Skeletal muscle cell (primary cell): Measurements from ENCODE around the gene HINT1.
"Not testable (repeated sequence)": the region's sequence is repeated elsewhere in the genome, so short reads cannot be mapped to it uniquely, and the experiment has no call there.

ENCODE experiments used
- DNase-seq: peaks from one replicate; pipeline ENCODE4 v3.0.0-alpha.2; 2010; ENCODE audit warnings: low read depth
- H3K4me3 ChIP-seq: 2 replicates; pipeline ENCODE4 v1.5.1; 2011; ENCODE audit warnings: low read depth, mild to moderate bottlenecking, control low read depth, low read length, moderate library complexity

Gene HINT1

GRCh38 chr5:131129306-131129705 lies 35.8 kb downstream of the HINT1 start:
- no peak overlapping the region for H3K4me3 ChIP-seq
- no peak for DNase-seq

- H3K4me3 ChIP-seq, DNase-seq: not testable (repeated sequence)
These were observed 37.8 kb downstream of the HINT1 start for GRCh38 chr5:131127244-131127643.

GRCh38 chr5:131114754-131115153 lies 50.3 kb downstream of the HINT1 start:
- DNase-seq, result no peak

GRCh38 chr5:131112424-131112823 lies 52.6 kb downstream of the HINT1 start:
- no peak for DNase-seq
- no peak overlapping the region for H3K4me3 ChIP-seq

More at GRCh38 chr5:131114754-131115153, 50.3 kb downstream of the HINT1 start:
- no peak overlapping the region for H3K4me3 ChIP-seq

GRCh38 chr5:131110256-131110594 lies 54.8 kb downstream of the HINT1 start:
- DNase-seq, result no peak
- no peak overlapping the region for H3K4me3 ChIP-seq

GRCh38 chr5:131109540-131110255 lies 55.4 kb downstream of the HINT1 start:
- DNase-seq, result peak; percentile 2
- no peak overlapping the region for H3K4me3 ChIP-seq
